ENCODE data around the gene METTL6. TPM values are rescaled to one million over a fixed set of nuclear protein-coding genes. Genes with fewer than 3 reads are reported as not detected.
"Not testable (repeated sequence)": the region's sequence is repeated elsewhere in the genome, so short reads cannot be mapped to it uniquely, and the experiment has no call there.

METTL6 gene
- polyA plus RNA-seq, 3 donors from 2014 or later, result 2.3 to 20.3 (median 13.1) TPM

DNA sequence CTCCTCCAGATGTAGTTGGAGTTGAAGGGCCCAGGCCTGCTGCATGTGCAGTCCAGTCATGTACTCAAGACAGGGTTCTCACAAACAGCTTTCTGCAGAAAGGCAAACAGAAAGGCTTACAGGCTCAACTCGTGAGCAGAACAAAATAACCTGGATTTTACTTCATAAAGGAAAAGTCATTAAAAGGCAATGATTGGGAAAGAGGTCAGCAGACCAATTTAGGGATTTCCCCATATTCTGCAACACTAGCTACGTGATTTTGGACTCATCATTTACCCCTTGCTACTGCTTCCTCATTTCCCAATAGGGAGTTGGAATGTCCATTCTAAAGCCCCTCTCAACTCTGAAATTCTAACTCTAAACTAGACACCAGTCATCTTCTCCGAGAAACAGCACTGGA, 18.1 kb downstream of the METTL6 start:
- H3K9me3 Mint-ChIP-seq, result no peaks in the 10 kb centered on the region
- DNase-seq, result no peak
- H3K4me1 Mint-ChIP-seq, result no peaks in the 10 kb centered on the region
- H3K27me3 Mint-ChIP-seq (ENCODE audit: low read depth in 3 of 3), result peaks cover 0 to 2% (median 0%) of the 10 kb centered on the region in 3 donors
- no peak overlapping the region for H3K4me3 Mint-ChIP-seq
- no peak overlapping the region for H3K27ac Mint-ChIP-seq
- peaks cover 12 to 35% (median 13%) of the 10 kb centered on the region in 3 donors for H3K36me3 Mint-ChIP-seq

DNA sequence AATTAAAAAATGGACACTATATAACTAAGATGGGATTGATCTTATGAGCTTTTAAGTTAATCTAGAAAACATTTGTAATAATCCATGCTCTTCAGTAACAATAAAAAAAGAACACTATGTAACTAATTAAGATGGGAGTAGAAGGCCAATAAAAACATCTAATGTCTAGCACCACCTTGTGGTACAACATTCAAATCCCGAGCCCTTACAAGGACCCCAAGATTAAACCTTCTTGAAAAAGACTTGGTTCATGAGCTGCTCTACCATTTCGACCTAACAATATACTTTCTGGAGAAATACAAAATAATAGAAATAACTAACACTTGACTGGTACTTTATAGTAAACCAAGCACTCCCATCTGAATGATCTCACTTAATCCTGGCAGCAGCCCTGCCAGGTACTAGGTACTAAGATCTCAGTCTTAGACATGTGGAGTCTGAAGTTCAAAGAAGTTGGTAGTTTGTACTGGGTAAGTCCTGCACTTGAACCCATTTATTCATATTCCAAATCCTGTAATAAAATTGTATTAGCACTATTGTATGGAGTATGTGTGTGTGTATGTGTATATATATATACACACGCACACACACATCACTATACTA, 21.8 kb downstream of the METTL6 start:
- no peak overlapping the region for H3K27ac Mint-ChIP-seq
- no peak overlapping the region for H3K4me3 Mint-ChIP-seq

DNA sequence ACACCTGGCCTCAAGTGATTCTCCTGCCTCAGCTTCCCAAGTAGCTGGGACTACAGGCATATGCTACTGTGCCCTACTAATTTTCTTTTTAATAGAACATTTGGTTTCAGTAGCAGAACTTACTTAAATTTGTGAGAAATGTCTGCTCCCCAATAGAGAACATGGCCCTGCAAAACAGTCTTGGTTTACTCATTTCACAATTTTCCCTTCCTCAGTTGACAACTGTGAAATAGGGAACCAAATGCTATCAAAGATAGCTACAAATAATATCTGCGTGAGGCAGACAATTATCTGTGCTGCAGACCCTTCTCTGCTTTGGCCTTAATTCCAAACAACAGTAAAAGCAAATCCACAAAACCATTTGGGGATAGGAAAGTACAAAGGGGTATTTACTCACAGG, 22.6 kb downstream of the METTL6 start:
- no peak for DNase-seq
- Mint-ChIP-seq H3K27ac (no peak overlapping the region), H3K36me3 (peaks cover 0 to 11% (median 0%) of the 10 kb centered on the region in 3 donors), H3K4me1 (peaks cover 8 to 17% of the 10 kb centered on the region in 2 donors), H3K9me3 (no peaks in the 10 kb centered on the region), H3K27me3 (ENCODE audit: low read depth in 3 of 3) (peaks cover 0 to 2% (median 0%) of the 10 kb centered on the region in 3 donors), H3K4me3 (no peak overlapping the region)

More for the DNA sequence above, 21.8 kb downstream of the METTL6 start:
- peaks cover under 1 to 9% of the 10 kb centered on the region in 2 donors for H3K4me1 Mint-ChIP-seq
- peak; percentile 35 to 56 (median 47) for DNase-seq
- peaks cover 0 to 2% (median 0%) of the 10 kb centered on the region in 3 donors for H3K27me3 Mint-ChIP-seq (ENCODE audit: low read depth in 3 of 3)
- H3K36me3 Mint-ChIP-seq, result peaks cover 0 to 15% (median 0%) of the 10 kb centered on the region in 3 donors
- no peaks in the 10 kb centered on the region for H3K9me3 Mint-ChIP-seq

DNA sequence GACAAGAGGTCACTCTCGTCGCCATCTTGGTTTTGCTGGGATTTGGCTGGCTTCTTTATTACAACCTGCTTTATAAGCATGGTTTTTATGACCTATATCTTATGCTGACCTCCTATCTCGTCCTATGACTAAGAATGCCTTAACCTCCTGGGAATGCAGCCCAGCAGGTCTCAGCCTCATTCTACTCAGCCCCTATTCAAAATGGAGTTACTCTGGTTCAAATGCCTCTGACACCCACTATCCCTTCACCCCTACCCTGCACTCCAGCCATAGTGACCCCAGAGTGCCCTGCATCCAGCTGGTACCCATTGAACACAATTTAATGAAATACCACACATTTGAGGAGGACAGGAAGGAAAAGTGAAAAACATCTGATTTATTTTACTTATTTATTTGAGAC, 23.4 kb downstream of the METTL6 start:
- Mint-ChIP-seq H3K9me3 (no peaks in the 10 kb centered on the region), H3K27ac (no peak overlapping the region), H3K4me1 (peaks cover 10 to 25% of the 10 kb centered on the region in 2 donors), H3K27me3 (ENCODE audit: low read depth in 3 of 3) (no peaks in the 10 kb centered on the region), H3K36me3 (peaks cover 0 to 7% (median 0%) of the 10 kb centered on the region in 3 donors), H3K4me3 (no peak overlapping the region)
- DNase-seq, result no peak

DNA sequence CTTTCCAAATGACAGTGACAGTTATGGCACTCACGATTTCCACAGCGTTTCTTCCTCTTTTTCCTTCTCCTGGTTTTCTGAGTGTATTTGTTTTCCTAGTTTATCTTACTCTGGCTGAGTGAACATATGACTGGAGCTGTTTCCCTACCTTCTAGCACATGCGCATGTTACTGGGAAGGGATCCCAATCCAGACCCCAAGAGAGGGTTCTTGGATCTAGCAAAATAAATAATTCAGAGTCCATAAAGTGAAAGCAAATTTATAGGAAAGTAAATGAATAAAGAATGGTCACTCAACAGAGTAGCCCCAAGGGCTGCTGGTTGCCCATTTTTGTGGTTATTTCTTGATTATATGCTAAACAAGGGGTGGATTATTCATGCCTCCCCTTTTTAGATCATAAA, 23.8 kb downstream of the METTL6 start:
- Mint-ChIP-seq H3K27ac (no peak overlapping the region), H3K27me3 (ENCODE audit: low read depth in 3 of 3) (no peaks in the 10 kb centered on the region), H3K4me1 (peaks cover 14 to 30% of the 10 kb centered on the region in 2 donors), H3K4me3 (no peak overlapping the region), H3K36me3 (peaks cover 0 to 5% (median 0%) of the 10 kb centered on the region in 3 donors), H3K9me3 (no peaks in the 10 kb centered on the region)
- no peak for DNase-seq

DNA sequence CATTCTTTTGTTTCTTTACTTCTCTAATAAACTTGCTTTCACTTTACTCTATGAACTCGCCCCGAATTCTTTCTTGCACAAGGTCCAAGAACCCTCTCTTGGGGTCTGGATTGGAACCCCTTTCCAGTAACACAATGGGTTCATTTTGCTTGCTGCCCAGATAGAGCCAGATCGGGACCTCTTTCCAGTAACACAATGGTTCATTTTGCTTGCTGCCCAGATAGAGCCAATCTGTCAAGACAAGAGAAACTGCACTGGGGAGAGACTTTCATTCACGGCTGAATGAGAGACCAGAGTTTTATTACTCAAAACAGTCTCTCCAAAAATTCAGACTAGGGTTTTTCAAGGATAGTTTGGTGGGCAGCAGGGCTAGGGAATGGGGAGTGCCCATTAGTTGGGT, 25.4 kb downstream of the METTL6 start:
- no peaks in the 10 kb centered on the region for H3K9me3 Mint-ChIP-seq
- H3K27me3 Mint-ChIP-seq (ENCODE audit: low read depth in 3 of 3), result peaks cover 0 to 3% (median 0%) of the 10 kb centered on the region in 3 donors
- H3K4me3 Mint-ChIP-seq, result no peak overlapping the region
- H3K4me1 Mint-ChIP-seq, result peaks cover 14 to 30% of the 10 kb centered on the region in 2 donors
- no peak for DNase-seq
- H3K36me3 Mint-ChIP-seq, result peaks cover 0 to 6% (median 5%) of the 10 kb centered on the region in 3 donors
- H3K27ac Mint-ChIP-seq, result no peak overlapping the region

DNA sequence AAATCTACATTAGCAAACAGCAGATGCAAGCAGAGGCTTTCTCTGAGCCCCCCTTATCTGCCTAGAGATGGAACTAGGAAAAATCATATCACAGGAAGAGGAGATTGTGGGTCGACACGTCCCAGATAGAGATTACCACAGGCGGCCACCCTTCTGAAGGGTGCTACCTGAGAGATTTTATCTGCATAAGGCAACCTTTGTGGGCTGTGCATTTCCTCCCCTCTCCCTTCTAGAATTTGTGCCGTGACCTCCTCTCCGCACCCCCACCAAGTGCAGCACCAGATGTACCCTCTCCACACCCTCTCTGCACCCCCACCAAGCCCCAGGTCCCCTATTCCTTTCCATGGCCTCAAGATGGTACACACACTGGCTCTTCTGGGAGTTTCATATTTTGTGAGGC, 27.4 kb downstream of the METTL6 start:
- no peak for DNase-seq
- H3K4me1 Mint-ChIP-seq, result peaks cover 14 to 30% of the 10 kb centered on the region in 2 donors

DNA sequence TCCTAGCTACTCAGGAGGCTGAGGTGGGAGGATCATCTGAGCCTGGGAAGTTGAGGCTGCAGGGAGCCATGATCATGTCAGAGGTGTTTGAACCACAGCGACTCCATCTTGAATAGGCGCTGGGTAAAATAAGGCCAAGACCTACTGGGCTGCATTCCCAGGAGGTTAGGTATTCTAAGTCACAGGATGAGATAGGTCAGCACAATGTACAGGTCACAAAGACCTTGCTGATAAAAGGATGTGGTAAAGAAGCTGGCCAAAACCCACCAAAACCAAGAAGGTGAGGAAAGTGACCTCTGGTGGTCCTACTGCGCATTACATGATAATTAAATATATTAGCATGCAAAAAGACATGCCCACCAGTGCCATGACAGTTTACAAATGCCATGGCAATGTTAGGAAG, 28.6 kb downstream of the METTL6 start:
- DNase-seq, result peak in 1 of 3 donors; percentile 47
- H3K27ac Mint-ChIP-seq; H3K9me3 Mint-ChIP-seq; H3K27me3 Mint-ChIP-seq (ENCODE audit: low read depth in 3 of 3); H3K4me3 Mint-ChIP-seq: not testable (repeated sequence)
- peaks cover 14 to 30% of the 10 kb centered on the region in 2 donors for H3K4me1 Mint-ChIP-seq
- peaks cover 0 to 13% (median 11%) of the 10 kb centered on the region in 3 donors for H3K36me3 Mint-ChIP-seq

More for the DNA sequence above, 27.4 kb downstream of the METTL6 start:
- Mint-ChIP-seq H3K27me3 (ENCODE audit: low read depth in 3 of 3) (peaks cover 0 to 4% (median 2%) of the 10 kb centered on the region in 3 donors), H3K4me3 (peak overlapping the region in 1 of 5 donors; percentile 5), H3K27ac (peak overlapping the region in 1 of 6 donors; percentile 12), H3K9me3 (no peaks in the 10 kb centered on the region), H3K36me3 (peaks cover 0 to 13% (median 11%) of the 10 kb centered on the region in 3 donors)

DNA sequence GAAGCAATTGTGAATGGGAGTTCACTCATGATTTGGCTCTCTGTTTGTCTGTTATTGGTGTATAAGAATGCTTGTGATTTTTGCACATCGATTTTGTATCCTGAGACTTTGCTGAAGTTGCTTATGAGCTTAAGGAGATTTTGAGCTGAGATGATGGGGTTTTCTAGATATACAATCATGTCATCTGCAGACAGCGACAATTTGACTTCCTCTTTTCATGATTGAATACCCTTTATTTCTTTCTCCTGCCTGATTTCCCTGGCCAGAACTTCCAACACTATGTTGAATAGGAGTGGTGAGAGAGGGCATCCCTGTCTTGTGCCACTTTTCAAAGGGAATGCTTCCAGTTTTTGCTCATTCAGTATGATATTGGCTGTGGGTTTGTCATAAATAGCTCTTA, 34.1 kb downstream of the METTL6 start:
- H3K27me3 Mint-ChIP-seq (ENCODE audit: low read depth in 3 of 3); H3K4me1 Mint-ChIP-seq; H3K9me3 Mint-ChIP-seq; H3K4me3 Mint-ChIP-seq; H3K27ac Mint-ChIP-seq; DNase-seq: not testable (repeated sequence)
- H3K36me3 Mint-ChIP-seq, result peaks cover 0 to 16% (median 11%) of the 10 kb centered on the region in 3 donors

DNA sequence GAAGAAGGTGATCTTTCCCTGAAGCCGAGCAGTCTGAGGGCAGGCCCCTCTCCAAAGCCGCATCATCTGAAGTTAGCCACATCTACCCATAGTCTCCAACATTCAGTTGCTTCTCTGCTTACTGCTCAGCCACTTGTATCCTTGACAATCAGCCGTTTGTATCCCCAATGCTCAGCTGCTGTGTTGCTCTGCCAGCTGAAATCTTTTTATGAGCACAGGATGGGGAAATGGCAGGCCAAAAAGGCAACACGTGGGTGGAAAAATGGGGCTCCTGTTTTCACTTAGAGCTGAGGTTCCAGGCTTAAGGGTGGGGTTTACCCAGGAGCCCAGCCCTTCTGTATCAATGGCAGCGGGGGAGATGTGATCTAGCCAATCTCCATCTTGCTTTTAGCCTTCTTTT, 36.3 kb downstream of the METTL6 start:
- Mint-ChIP-seq H3K4me3 (no peak overlapping the region), H3K36me3 (peaks cover 0 to 9% (median 8%) of the 10 kb centered on the region in 3 donors), H3K27me3 (ENCODE audit: low read depth in 3 of 3) (peaks cover 0 to under 1% (median 0%) of the 10 kb centered on the region in 3 donors), H3K4me1 (no peaks in the 10 kb centered on the region), H3K27ac (no peak overlapping the region), H3K9me3 (no peaks in the 10 kb centered on the region)
- DNase-seq, result no peak

DNA sequence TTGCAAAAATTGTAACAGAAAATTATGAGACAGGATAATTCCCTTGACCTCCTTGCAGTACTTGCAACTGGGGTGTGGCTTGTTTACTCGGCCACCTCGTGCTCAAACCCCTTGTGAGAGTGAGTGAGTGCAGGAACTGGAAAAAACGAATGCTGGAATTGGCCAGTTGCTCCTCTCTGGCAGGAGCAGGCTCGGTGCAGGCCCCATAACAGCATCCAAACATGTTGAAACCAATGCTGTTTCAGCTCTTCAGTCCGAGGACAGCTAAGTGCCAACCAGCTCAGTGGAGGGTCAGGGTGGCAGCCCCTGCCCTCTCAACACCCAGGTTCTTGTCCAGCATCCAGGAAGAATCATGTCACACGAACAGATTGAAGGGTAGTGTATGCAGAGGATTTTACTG, 36.9 kb downstream of the METTL6 start:
- no peak overlapping the region for H3K27ac Mint-ChIP-seq
- H3K4me1 Mint-ChIP-seq, result no peaks in the 10 kb centered on the region
- no peaks in the 10 kb centered on the region for H3K9me3 Mint-ChIP-seq
- no peak for DNase-seq
- H3K4me3 Mint-ChIP-seq, result no peak overlapping the region
- no peaks in the 10 kb centered on the region for H3K27me3 Mint-ChIP-seq (ENCODE audit: low read depth in 3 of 3)
- H3K36me3 Mint-ChIP-seq, result peaks cover 0 to 7% (median 5%) of the 10 kb centered on the region in 3 donors

DNA sequence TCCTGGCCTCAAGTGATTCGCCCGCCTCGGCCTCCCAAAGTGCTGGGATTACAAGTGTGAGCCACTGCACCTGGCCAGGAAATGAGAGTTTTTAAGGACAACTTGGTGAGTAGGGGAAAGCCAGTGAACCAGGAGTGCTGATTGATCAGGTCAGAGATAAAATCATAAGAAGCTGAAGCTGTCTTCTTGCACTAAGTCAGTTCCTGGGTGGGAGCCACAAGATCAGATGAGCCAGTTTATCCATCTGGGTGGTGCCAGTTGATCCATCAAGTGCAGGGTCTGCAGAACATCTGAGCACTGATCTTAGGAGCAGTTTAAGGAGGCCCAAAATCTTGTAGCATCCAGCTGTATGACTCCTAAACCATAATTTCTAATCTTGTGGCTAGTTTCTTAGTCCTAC, 39.0 kb downstream of the METTL6 start:
- H3K9me3 Mint-ChIP-seq; H3K4me3 Mint-ChIP-seq; DNase-seq; H3K4me1 Mint-ChIP-seq; H3K27ac Mint-ChIP-seq; H3K27me3 Mint-ChIP-seq (ENCODE audit: low read depth in 3 of 3); H3K36me3 Mint-ChIP-seq: not testable (repeated sequence)

DNA sequence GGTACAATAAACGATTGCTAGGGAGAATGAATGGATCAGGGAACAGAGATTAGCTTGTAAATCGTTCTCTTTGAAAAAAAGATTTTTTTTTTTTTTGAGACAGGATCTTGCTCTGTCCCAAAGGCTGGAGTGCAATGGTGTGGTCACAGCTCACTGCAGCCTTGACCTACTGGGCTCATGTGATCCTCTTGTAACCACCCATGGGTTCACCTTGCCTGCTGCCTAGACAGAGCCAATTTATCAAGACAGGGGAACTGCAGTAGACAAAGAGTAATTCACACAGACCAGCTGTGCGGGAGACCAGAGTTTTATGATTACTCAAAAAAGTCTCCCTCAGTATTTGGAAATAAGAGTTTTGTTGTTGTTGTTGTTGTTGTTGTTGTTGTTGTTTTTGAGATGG, 39.6 kb downstream of the METTL6 start:
- H3K4me3 Mint-ChIP-seq, result no peak overlapping the region
- peaks cover 0 to 5% (median 3%) of the 10 kb centered on the region in 3 donors for H3K36me3 Mint-ChIP-seq
- no peaks in the 10 kb centered on the region for H3K27me3 Mint-ChIP-seq (ENCODE audit: low read depth in 3 of 3)
- H3K9me3 Mint-ChIP-seq, result peaks cover 0 to 1% (median 0%) of the 10 kb centered on the region in 6 donors
- no peak overlapping the region for H3K27ac Mint-ChIP-seq
- H3K4me1 Mint-ChIP-seq, result no peaks in the 10 kb centered on the region
- DNase-seq, result no peak

DNA sequence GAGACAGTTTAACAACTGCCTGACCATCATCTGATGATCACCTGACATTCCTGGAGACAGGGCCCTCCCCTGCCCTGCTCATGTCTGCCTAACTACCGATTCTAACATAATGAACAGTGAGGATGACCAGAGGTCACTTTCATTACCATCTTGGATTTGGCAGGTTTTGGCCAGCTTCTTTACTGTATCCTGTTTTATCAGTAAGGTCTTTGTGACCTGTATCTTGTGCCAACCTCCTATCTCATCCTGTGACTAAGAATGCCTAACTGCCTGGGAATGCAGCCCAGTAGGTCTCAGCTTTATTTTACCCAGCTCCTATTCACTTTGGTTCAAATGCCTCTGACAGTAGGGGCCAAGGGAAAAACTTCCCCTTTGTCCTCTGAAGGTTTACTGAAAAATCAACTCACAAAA, 40.2 kb downstream of the METTL6 start:
- H3K4me1 Mint-ChIP-seq, result no peaks in the 10 kb centered on the region

DNA sequence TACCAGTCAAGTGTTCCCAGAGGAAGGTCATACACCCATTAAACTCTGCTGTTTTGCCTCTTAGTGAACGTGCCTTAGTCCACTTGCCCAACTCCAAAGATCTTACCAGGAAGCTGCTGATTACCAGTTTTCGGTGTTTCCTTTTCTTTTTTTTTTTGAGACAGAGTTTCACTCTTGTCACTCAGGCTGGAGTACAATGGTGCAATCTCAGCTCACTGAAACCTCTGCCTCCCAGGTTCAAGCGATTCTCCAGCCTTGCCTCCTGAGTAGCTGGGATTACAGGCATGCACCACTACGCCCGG, 40.7 kb downstream of the METTL6 start:
- DNase-seq; H3K27me3 Mint-ChIP-seq (ENCODE audit: low read depth in 3 of 3); H3K4me1 Mint-ChIP-seq; H3K9me3 Mint-ChIP-seq; H3K27ac Mint-ChIP-seq; H3K4me3 Mint-ChIP-seq; H3K36me3 Mint-ChIP-seq: not testable (repeated sequence)

More for the DNA sequence above, 40.2 kb downstream of the METTL6 start:
- H3K36me3 Mint-ChIP-seq, result peaks cover 0 to 5% (median 3%) of the 10 kb centered on the region in 3 donors
- H3K9me3 Mint-ChIP-seq, result peaks cover 0 to 1% (median 0%) of the 10 kb centered on the region in 6 donors
- H3K4me3 Mint-ChIP-seq, result no peak overlapping the region
- no peak overlapping the region for H3K27ac Mint-ChIP-seq
- H3K27me3 Mint-ChIP-seq (ENCODE audit: low read depth in 3 of 3), result no peaks in the 10 kb centered on the region
- DNase-seq, result no peak

Data from immature natural killer cell (primary cell).